ENCODE data around the gene STK11.

STK11 gene

GRCh38 chr19:1163283-1163933, 42.2 kb upstream of the STK11 start:
- Histone ChIP-seq H3K4me3 (ENCODE audit: insufficient read depth, low read depth, low read length, poor library complexity, severe bottlenecking) (no peak overlapping the region), H3K27me3 (replicated peaks; ENCODE audit: control insufficient read depth, insufficient read depth, low read length, poor library complexity, severe bottlenecking) (no peaks in the 10 kb centered on the region), H3K36me3 (ENCODE audit: control insufficient read depth, insufficient read depth, low read length) (peaks cover 13% of the 10 kb centered on the region), H3K9me3 (ENCODE audit: control insufficient read depth, low read length) (no peaks in the 10 kb centered on the region), H3K27ac (ENCODE audit: insufficient read depth, low read length, poor library complexity, severe bottlenecking) (no peak overlapping the region), H3K4me1 (ENCODE audit: control insufficient read depth, insufficient read depth, low read length, poor library complexity, severe bottlenecking) (no peaks in the 10 kb centered on the region)
- DNase-seq, result no peak

- Histone ChIP-seq H3K4me1 (ENCODE audit: control insufficient read depth, insufficient read depth, low read length, poor library complexity, severe bottlenecking) (no peaks in the 10 kb centered on the region), H3K9me3 (ENCODE audit: control insufficient read depth, low read length) (no peaks in the 10 kb centered on the region), H3K27ac (ENCODE audit: insufficient read depth, low read length, poor library complexity, severe bottlenecking) (no peak overlapping the region), H3K4me3 (ENCODE audit: insufficient read depth, low read depth, low read length, poor library complexity, severe bottlenecking) (no peak overlapping the region), H3K27me3 (replicated peaks; ENCODE audit: control insufficient read depth, insufficient read depth, low read length, poor library complexity, severe bottlenecking) (no peaks in the 10 kb centered on the region), H3K36me3 (ENCODE audit: control insufficient read depth, insufficient read depth, low read length) (peaks cover 8% of the 10 kb centered on the region)
- DNase-seq, result no peak
Observed at GRCh38 chr19:1163934-1164683, 41.5 kb upstream of the STK11 start.

GRCh38 chr19:1164684-1165531, 40.7 kb upstream of the STK11 start:
- Histone ChIP-seq H3K27me3 (replicated peaks; ENCODE audit: control insufficient read depth, insufficient read depth, low read length, poor library complexity, severe bottlenecking) (no peaks in the 10 kb centered on the region), H3K27ac (ENCODE audit: insufficient read depth, low read length, poor library complexity, severe bottlenecking) (no peak overlapping the region), H3K36me3 (ENCODE audit: control insufficient read depth, insufficient read depth, low read length) (peaks cover 8% of the 10 kb centered on the region), H3K9me3 (ENCODE audit: control insufficient read depth, low read length) (no peaks in the 10 kb centered on the region), H3K4me1 (ENCODE audit: control insufficient read depth, insufficient read depth, low read length, poor library complexity, severe bottlenecking) (no peaks in the 10 kb centered on the region), H3K4me3 (ENCODE audit: insufficient read depth, low read depth, low read length, poor library complexity, severe bottlenecking) (no peak overlapping the region)
- DNase-seq, result no peak

GRCh38 chr19:1166872-1167573, 38.6 kb upstream of the STK11 start:
- no peaks in the 10 kb centered on the region for H3K9me3 ChIP-seq (ENCODE audit: control insufficient read depth, low read length)
- peak overlapping the region; percentile 4 for H3K27ac ChIP-seq (ENCODE audit: insufficient read depth, low read length, poor library complexity, severe bottlenecking)
- no peaks in the 10 kb centered on the region for H3K27me3 ChIP-seq (replicated peaks; ENCODE audit: control insufficient read depth, insufficient read depth, low read length, poor library complexity, severe bottlenecking)
- H3K4me3 ChIP-seq (ENCODE audit: insufficient read depth, low read depth, low read length, poor library complexity, severe bottlenecking), result no peak overlapping the region
- peaks cover 3% of the 10 kb centered on the region for H3K4me1 ChIP-seq (ENCODE audit: control insufficient read depth, insufficient read depth, low read length, poor library complexity, severe bottlenecking)
- DNase-seq, result no peak
- H3K36me3 ChIP-seq (ENCODE audit: control insufficient read depth, insufficient read depth, low read length), result peaks cover 8% of the 10 kb centered on the region

- Histone ChIP-seq H3K27ac (ENCODE audit: insufficient read depth, low read length, poor library complexity, severe bottlenecking) (no peak overlapping the region), H3K4me1 (ENCODE audit: control insufficient read depth, insufficient read depth, low read length, poor library complexity, severe bottlenecking) (peaks cover 8% of the 10 kb centered on the region), H3K27me3 (replicated peaks; ENCODE audit: control insufficient read depth, insufficient read depth, low read length, poor library complexity, severe bottlenecking) (no peaks in the 10 kb centered on the region), H3K4me3 (ENCODE audit: insufficient read depth, low read depth, low read length, poor library complexity, severe bottlenecking) (no peak overlapping the region), H3K9me3 (ENCODE audit: control insufficient read depth, low read length) (no peaks in the 10 kb centered on the region), H3K36me3 (ENCODE audit: control insufficient read depth, insufficient read depth, low read length) (peaks cover 8% of the 10 kb centered on the region)
- no peak for DNase-seq
Observed at GRCh38 chr19:1167687-1168571, 37.6 kb upstream of the STK11 start.

GRCh38 chr19:1168572-1169410, 36.8 kb upstream of the STK11 start:
- no peak overlapping the region for H3K27ac ChIP-seq (ENCODE audit: insufficient read depth, low read length, poor library complexity, severe bottlenecking)
- H3K36me3 ChIP-seq (ENCODE audit: control insufficient read depth, insufficient read depth, low read length), result peaks cover 8% of the 10 kb centered on the region
- H3K4me3 ChIP-seq (ENCODE audit: insufficient read depth, low read depth, low read length, poor library complexity, severe bottlenecking), result no peak overlapping the region
- H3K4me1 ChIP-seq (ENCODE audit: control insufficient read depth, insufficient read depth, low read length, poor library complexity, severe bottlenecking), result peaks cover 14% of the 10 kb centered on the region
- no peak for DNase-seq
- H3K27me3 ChIP-seq (replicated peaks; ENCODE audit: control insufficient read depth, insufficient read depth, low read length, poor library complexity, severe bottlenecking), result no peaks in the 10 kb centered on the region
- H3K9me3 ChIP-seq (ENCODE audit: control insufficient read depth, low read length), result no peaks in the 10 kb centered on the region

GRCh38 chr19:1169411-1169791, 36.2 kb upstream of the STK11 start:
- H3K4me3 ChIP-seq (ENCODE audit: insufficient read depth, low read depth, low read length, poor library complexity, severe bottlenecking), result no peak overlapping the region
- no peaks in the 10 kb centered on the region for H3K9me3 ChIP-seq (ENCODE audit: control insufficient read depth, low read length)
- no peaks in the 10 kb centered on the region for H3K27me3 ChIP-seq (replicated peaks; ENCODE audit: control insufficient read depth, insufficient read depth, low read length, poor library complexity, severe bottlenecking)
- no peak overlapping the region for H3K27ac ChIP-seq (ENCODE audit: insufficient read depth, low read length, poor library complexity, severe bottlenecking)
- no peak for DNase-seq
- peaks cover 8% of the 10 kb centered on the region for H3K36me3 ChIP-seq (ENCODE audit: control insufficient read depth, insufficient read depth, low read length)
- H3K4me1 ChIP-seq (ENCODE audit: control insufficient read depth, insufficient read depth, low read length, poor library complexity, severe bottlenecking), result peaks cover 16% of the 10 kb centered on the region

- H3K4me3 ChIP-seq (ENCODE audit: insufficient read depth, low read depth, low read length, poor library complexity, severe bottlenecking), result no peak overlapping the region
- no peak overlapping the region for H3K27ac ChIP-seq (ENCODE audit: insufficient read depth, low read length, poor library complexity, severe bottlenecking)
- H3K27me3 ChIP-seq (replicated peaks; ENCODE audit: control insufficient read depth, insufficient read depth, low read length, poor library complexity, severe bottlenecking), result no peaks in the 10 kb centered on the region
- no peaks in the 10 kb centered on the region for H3K9me3 ChIP-seq (ENCODE audit: control insufficient read depth, low read length)
- peaks cover 17% of the 10 kb centered on the region for H3K4me1 ChIP-seq (ENCODE audit: control insufficient read depth, insufficient read depth, low read length, poor library complexity, severe bottlenecking)
- peaks cover 8% of the 10 kb centered on the region for H3K36me3 ChIP-seq (ENCODE audit: control insufficient read depth, insufficient read depth, low read length)
- no peak for DNase-seq
Observed at GRCh38 chr19:1169921-1170885, 35.4 kb upstream of the STK11 start.

Data from effector memory CD4-positive, alpha-beta T cell (primary cell).